ENCODE results near the gene ANKRD40. TPM values are rescaled to one million over a fixed set of nuclear protein-coding genes. Genes with fewer than 3 reads are reported as not detected.
"Not testable (repeated sequence)": the region's sequence is repeated elsewhere in the genome, so short reads cannot be mapped to it uniquely, and the experiment has no call there.

The ANKRD40 gene
- total RNA-seq, 1 donor from 2014 or later, result 24.8 TPM

DNA sequence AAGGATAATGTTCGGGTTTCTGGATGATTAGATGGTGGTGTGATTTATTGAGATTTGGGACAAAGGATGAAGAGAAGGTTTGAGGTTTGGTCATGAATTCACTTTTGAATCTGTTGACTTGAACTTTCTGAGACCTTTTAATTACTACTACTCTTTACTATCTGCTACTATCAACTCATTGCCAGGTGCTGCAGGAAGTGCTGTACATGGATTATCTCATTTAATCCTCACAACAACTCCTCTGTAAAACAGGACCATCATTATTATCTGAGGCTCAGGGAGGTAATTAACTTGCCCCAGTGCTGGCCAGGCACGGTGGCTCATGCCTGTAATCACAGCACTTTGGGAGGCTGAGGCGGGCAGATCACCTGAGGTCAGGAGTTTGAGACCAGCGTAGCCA is 2.9 kb upstream of the ANKRD40 start:
- no peak for DNase-seq

DNA sequence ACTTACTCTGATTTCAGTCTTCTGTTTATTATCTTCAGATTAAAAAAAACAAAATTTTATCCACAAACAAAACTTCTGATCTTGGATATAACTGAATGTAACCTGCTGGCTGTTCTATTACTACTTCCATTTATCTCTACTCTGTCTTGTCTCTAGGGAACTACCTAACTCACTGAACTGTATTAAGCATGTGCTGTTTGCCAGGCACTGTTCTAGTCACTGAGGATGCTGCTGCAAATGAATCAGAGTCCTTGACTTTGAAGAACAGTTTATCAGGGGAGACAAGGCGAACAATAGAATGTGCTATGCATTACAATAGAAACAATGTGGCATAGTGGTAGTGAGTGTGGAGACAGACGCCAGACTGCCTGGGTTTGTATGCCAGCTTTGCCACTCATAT is 2.3 kb upstream of the ANKRD40 start:
- no peak for DNase-seq

DNA sequence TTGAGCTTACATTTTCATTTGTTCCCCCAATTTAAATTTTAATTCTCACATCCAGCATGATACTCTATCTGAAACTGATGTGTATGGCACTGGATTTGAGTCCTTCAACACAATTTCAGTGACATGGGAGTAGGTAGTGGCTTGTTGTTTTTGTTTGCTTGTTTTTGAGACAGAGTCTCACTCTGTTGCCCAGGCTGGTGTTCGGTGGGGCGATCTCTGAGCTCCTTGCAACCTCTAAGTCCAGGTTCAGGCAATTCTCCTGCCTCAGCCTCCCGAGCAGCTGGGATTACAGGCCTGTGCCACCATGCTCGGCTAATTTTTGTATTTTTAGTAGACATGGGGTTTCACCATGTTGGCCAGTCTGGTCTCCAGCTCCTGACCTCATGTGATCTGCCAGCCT is 1.3 kb upstream of the ANKRD40 start:
- DNase-seq, result not testable (repeated sequence)

DNA sequence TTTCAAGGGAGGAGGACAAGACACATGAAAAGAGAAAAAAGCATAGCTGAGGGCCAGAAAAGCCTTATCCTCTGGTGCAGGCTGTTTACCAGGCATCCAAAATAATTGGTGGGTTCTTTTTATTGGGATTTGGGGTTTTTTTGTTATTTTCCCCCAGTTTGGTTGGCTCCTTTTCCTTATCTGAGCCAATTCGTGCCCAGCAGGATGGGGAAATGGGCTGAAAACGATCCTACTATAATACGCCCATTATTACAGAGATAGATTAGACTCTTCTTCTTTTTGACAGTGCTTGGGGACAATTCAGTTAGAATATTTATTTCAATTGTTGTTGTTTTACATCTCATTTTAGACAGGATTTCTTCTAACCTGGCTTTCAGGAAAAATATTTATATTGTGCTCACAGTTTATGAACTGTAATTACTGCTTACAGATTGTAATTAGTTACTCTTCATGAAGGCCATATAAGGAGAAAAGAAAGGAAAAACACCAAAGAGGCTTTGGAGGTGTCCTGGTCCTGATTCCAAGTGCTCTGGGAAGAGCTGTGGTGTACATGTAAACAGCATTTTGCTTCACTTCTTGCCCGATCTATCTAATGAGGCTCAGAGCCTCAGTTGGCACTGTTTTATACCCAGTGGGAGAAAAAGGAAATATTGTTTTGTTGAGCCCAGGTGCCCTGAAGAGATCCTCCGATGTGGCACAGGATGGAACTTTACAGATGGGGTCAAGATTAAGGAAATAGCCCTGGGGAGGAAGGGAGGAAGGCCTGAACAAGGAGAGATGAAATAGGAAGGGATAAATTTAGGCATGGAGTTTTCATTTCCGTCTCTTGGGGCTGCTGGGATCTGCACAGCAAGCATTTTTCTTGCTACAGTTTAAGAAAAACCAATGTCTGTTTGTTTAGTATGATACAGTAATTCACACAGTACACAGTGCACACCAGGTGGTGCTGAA is 611 bp upstream of the ANKRD40 start:
- peak; percentile 45 for DNase-seq

DNA sequence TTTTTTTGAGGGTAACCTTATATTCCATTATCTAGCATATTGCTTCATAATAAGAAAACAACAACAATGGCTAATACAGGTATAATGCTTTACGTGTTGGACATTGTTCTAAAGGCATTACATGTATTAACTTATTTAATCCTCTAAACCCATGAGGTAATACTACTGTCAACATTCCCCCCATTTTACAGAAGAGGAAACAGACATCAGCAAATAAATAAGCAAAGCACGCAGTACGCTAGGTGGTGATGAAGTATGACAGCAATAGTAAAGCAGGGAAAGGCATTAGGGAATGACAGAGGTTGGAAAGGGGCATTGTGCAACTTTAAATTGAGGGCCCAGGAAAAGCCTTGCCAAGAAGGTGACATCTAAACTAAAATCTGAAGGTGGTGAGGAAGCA is 4.6 kb downstream of the ANKRD40 start:
- no peak for DNase-seq

GRCh38 chr17:50699410-50699809 is 8.3 kb downstream of the ANKRD40 start:
- DNase-seq, result no peak

DNA sequence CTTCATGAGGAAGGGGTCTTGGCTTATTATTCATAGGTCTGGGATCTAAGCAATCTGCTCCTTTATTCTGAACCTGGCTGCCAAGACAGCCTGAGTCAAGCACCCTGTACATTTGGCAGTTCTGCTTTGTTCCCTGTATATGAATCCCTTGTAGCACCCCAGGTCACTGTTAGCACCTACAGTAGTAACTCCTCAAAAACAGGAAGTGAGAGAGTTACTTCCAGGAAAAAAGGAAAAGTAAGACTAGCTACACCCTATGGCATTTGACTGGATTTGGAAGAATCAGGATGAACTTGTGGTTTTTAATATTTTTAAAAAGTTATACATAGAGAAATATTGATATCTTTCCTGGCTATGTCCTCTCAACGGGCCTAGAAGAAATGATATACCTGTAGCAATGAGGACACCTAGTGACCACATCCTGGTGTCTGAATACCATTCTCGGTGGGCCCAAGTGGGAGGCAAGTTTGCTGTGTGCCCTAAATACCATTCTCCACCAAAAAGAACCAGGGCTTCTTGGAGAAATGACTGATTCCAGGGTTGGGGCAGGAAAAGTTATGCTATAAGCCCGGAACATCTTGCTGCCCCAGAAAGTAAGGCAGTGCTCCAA is 9.9 kb downstream of the ANKRD40 start:
- DNase-seq, result no peak

DNA sequence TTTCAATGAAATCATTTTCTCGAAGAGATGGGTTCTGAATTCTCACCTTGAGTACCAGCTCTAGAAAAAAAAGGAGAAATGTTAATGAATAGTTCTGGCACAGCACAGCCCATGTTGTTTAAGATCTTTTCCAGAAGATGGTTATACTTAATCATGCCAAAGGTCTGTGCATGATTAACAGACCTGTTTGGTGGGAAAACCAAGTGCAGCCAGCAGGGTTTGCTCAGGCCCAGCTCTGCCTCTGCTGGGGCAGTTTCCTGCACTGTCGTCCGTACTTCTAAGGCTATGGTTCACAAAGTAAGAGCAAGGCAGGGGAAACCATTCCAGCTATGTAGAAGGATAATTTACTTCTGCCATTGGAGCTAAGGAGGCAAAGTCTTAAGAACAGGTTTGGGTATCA is 10.7 kb downstream of the ANKRD40 start:
- DNase-seq, result no peak

DNA sequence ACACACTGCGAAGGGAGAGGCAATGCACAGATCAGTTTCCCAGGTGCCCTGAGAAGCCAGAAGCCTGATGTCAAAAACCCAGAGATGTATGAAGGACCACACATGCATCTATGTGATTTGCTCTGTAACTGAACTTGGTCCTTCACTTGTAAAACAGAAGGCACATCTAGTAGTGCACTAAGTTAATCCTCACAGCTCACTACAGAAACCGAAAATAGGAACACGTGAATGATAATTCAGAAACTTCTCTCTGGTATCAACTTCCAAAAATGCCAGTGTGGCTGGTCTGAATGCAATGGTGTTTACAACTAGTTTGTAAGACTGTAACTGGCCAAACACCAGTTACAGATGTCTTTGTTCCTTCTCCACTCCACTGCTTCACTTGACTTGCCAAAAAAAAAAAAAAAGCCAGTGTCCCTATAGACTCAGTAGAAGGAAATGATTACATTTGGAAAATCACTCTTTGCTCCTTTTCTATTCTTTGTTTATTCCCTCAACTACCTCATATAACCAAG is 11.3 kb downstream of the ANKRD40 start:
- no peak for DNase-seq

GRCh38 chr17:50693036-50693682 is 14.6 kb downstream of the ANKRD40 start:
- no peak for DNase-seq

DNA sequence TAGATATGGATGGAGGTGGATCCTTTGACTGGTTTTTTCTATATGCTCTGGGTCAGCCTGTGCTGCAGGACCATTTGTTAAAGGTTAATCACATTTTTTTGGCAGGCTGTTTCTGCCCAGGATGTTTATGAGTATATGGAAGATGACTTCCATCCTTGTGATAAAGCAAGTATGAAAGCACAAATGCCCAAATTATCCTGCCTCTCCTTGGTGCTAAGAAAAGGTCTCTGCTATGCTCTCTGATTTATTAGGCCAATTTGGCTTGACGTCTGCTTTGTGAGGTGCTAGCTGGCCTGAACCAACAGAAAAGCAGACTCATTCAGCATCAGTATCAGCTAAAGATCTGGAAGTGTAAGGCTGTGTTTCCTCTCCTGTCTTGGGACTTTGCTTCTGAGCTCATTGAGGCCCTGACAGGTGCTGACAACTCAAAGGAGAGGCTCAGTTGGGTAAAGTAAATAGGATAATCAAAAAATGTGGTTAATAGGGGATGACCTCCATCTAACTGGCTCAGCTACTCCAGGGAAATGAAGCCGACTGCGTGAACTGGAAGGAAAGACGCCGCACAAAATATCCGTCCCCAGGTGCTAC is 15.2 kb downstream of the ANKRD40 start:
- no peak for DNase-seq

DNA sequence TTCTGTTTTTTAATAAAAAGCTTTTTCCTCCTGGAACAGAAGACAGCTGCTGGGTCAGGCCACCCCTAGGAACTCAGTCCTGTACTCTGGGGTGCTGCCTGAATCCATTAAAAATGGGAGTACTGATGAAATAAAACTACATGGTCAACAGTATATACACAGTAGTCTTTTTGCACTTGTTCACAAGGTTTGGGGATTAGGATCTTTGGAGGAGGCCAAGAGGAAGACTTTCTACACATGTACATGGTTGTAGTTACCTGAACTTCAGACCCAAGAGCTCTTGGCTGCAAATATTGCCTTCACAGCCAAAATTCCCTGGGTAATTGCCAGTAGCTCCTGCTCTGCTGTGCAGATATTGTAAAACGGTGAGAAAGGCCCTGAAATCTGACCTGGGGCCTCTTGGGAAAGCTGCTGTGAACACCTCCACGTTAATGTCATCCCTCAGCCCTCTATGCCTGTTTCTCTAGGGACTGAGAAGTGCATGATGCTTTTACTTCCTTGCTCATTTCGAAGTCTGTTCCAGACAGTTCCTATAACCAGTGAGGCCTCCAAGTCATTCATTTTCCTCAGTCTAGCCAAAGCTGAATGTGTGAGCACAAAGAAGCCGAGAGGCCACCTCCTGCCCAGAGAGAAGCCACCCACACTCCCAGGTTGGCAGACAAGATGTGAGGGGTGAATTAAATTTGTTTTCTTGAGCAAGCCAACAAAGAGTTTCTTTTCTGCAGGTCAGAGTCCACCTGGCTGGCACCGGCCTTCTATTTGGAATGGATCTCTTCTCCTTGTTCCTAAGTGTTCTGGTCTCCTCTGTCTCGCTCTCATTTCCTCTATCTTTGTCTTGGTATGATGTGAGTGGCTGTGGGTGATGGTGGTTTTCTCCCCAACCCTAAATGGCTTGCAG is 15.9 kb downstream of the ANKRD40 start:
- no peak for DNase-seq

- DNase-seq, result no peak
Observed at GRCh38 chr17:50690887-50691549, 16.7 kb downstream of the ANKRD40 start.

- no peak for DNase-seq
Observed at GRCh38 chr17:50689956-50690886, 17.5 kb downstream of the ANKRD40 start.

DNA sequence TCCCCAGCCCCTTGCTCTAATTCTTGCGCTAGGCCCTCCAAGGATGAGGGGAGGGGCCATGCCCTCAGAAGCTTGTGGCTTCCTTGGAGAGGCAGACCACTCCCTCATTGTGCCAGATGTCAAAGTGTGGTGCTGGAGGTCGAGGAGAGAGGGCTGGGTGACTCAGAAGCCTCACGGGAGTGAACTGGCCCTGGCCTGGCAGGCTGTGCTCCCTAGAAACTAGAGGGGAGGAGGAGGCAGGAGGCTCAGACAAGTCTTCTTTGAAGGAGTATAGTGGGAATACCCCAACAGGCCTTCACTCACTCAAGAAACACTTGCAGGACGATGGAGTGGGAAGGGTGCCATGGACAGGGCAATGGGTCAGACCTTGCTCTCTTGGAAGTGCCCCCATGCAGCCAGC is 18.5 kb downstream of the ANKRD40 start:
- no peak for DNase-seq

- no peak for DNase-seq
Observed at GRCh38 chr17:50688245-50688644, 19.5 kb downstream of the ANKRD40 start.

DNA sequence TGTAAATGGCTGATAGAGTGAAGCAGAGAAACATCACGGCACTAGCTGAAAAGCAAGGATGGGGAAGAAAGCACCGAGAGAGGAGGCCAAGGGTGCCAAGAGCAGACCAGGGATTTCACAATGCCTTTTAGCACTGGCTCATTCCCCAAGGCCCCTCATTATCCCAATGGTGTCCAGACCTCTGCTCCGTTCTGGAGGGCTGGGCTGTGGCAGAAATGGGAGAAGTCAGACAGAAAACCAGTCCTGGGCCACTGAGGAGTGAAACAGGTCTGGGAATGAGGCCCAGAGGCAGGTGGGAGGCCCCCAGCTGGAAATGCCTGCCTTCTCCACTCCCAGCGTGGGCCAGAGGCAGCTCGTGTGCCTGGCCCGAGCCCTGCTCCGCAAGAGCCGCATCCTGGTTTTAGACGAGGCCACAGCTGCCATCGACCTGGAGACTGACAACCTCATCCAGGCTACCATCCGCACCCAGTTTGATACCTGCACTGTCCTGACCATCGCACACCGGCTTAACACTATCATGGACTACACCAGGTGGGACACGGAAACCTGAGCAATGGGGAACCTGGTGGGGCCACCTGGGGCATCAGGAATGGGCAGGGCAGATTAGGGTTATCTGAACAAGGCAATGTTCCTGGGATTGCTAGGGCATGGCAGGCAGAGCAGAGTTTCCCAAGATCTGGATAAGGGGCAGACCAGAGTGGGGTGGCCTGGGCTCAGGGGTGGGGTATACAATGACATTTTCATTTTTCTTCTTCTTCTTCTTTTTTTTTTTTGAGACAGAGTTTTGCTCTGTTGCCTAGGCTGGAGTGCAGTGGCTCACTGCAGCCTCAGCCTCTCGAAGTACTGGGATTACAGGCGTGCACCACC is 20.3 kb downstream of the ANKRD40 start:
- no peak for DNase-seq

DNA sequence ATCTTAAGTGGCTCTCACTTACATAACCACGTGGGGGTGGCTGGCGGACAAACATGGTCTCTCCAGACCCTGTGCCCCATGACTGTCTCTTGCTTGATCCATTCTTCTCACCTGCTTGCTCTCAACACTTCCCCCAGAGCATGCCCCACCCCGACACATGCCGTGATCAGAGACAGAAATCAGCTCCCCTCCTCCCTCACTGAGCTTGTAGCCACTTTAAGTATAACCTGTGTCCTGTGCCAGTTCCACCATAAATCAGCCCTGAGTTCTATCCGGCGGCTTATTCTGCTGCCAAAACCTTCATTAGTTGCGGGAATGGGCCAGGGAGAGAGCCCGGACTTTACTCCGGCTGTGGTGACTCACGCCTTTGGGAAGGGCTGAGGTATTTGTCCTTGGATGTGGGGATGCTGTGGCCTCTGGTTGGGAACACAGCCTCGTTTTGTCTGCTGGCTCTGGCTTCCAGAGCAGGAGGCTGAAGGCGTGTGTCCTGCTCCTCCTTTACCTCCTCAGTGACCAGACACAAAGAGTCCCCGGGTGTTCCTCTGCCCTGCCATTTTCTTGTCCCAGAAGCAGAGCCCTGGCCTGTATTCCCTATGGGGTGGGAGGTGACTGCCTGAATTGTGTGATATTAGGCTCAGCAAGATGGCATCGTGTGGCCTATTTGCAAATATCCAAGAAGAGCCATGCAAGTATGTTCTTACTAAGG is 21.1 kb downstream of the ANKRD40 start:
- DNase-seq, result no peak

Data from skin of body (tissue), 2 donors.